Right lobe of liver (tissue), 4 donors: Measurements from ENCODE around the gene ITGA2.

Source experiments
- CTCF ChIP-seq, 4 donors: fragments of 200-600 bp in 3 of 4; fragments of 450-650 bp in 1 of 4; IDR thresholded peaks; one replicate each; pipeline versions ENCODE4 v1.5.1 to v1.8.0; 2016 to 2022; ENCODE audit warnings: antibody characterized with exemption in 4 of 4, mild to moderate bottlenecking in 2 of 4
- POLR2A ChIP-seq: fragments of 450-650 bp; IDR thresholded peaks from one replicate; pipeline ENCODE4 v1.6.1; 2017; ENCODE audit warnings: antibody characterized with exemption, mild to moderate bottlenecking
- donor health status: DM: no; HTN: no; CAD: no.
- donor health status: DM: no; HTN: no; CAD: no.
- donor health status: DM: no; HTN: yes; CAD: no.

GRCh38 chr5:53034832-53035231, 45.7 kb downstream of the ITGA2 start:
- TF ChIP-seq CTCF (IDR thresholded peaks at IDR 0.05) (no peak), POLR2A (no peak)
